Progenitor cell of endocrine pancreas (in vitro differentiated cells): ENCODE results near the gene BRD4. TPM values are rescaled to one million over a fixed set of nuclear protein-coding genes. Genes with fewer than 3 reads are reported as not detected.
"Not testable (repeated sequence)": the region's sequence is repeated elsewhere in the genome, so short reads cannot be mapped to it uniquely, and the experiment has no call there.

ENCODE experiments used
- DNase-seq: peaks from one replicate; pipeline ENCODE4 v3.0.0; 2021; ENCODE audit warnings: low spot score; ENCODE audit not compliant: unreplicated experiment
- H3K27ac Mint-ChIP-seq: 2 replicates; pipeline ENCODE4 v1.8.0; 2021; ENCODE audit warnings: mild to moderate bottlenecking, moderate library complexity, mixed read lengths
- H3K27me3 Mint-ChIP-seq: 2 replicates; pipeline ENCODE4 v1.8.0; 2021; ENCODE audit warnings: mixed read lengths
- H3K36me3 Mint-ChIP-seq: 2 replicates; pipeline ENCODE4 v1.8.0; 2022; ENCODE audit warnings: mixed read lengths; ENCODE audit not compliant: insufficient read depth
- H3K4me1 Mint-ChIP-seq: 2 replicates; pipeline ENCODE4 v1.8.0; 2021; ENCODE audit warnings: low read depth, mixed read lengths
- H3K4me3 Mint-ChIP-seq: 2 replicates; pipeline ENCODE4 v1.8.0; 2021; ENCODE audit warnings: low read depth, mild to moderate bottlenecking, moderate library complexity, mixed read lengths
- H3K9me3 Mint-ChIP-seq: 2 replicates; pipeline ENCODE4 v1.8.0; 2021; ENCODE audit warnings: low read depth, mixed read lengths
- CTCF ChIP-seq: fragments of 200-600 bp; sonication (generic); IDR thresholded peaks from one replicate; pipeline ENCODE4 v1.5.0; 2021; ENCODE audit warnings: antibody characterized with exemption, mild to moderate bottlenecking; ENCODE audit not compliant: unreplicated experiment
- total RNA-seq: library from RNA; stranded (reverse); gene quantifications from 2 replicates; pipeline ENCODE4 v1.2.1, GENCODE V29; 2021

The BRD4 gene
- total RNA-seq, 1 donor from 2014 or later = 144 TPM

- Mint-ChIP-seq H3K4me1 (no peaks in the 10 kb centered on the region), H3K4me3 (no peak overlapping the region)
- DNase-seq = no peak
These were observed 25.6 kb upstream of the BRD4 start for GRCh38 chr19:15357906-15358305.

GRCh38 chr19:15354566-15355296, 22.4 kb upstream of the BRD4 start:
- Mint-ChIP-seq H3K4me3 (no peak overlapping the region), H3K4me1 (no peaks in the 10 kb centered on the region), H3K27me3 (no peaks in the 10 kb centered on the region), H3K27ac (no peak overlapping the region), H3K36me3 (peaks cover 27% of the 10 kb centered on the region), H3K9me3 (no peaks in the 10 kb centered on the region)
- DNase-seq = no peak
- no peak for TF ChIP-seq CTCF

More at GRCh38 chr19:15357906-15358305, 25.6 kb upstream of the BRD4 start:
- H3K27me3 Mint-ChIP-seq = no peaks in the 10 kb centered on the region
- peaks cover 38% of the 10 kb centered on the region for H3K36me3 Mint-ChIP-seq
- no peaks in the 10 kb centered on the region for H3K9me3 Mint-ChIP-seq
- no peak overlapping the region for H3K27ac Mint-ChIP-seq
- TF ChIP-seq CTCF = no peak

GRCh38 chr19:15353908-15354307, 21.6 kb upstream of the BRD4 start:
- Mint-ChIP-seq H3K27me3 (no peaks in the 10 kb centered on the region), H3K4me3 (no peak overlapping the region), H3K9me3 (no peaks in the 10 kb centered on the region), H3K36me3 (peaks cover 25% of the 10 kb centered on the region), H3K4me1 (no peaks in the 10 kb centered on the region), H3K27ac (no peak overlapping the region)
- TF ChIP-seq CTCF = no peak
- DNase-seq = no peak

- not testable (repeated sequence) for H3K27me3 Mint-ChIP-seq, H3K4me3 Mint-ChIP-seq, H3K4me1 Mint-ChIP-seq, DNase-seq, H3K9me3 Mint-ChIP-seq, H3K27ac Mint-ChIP-seq
- H3K36me3 Mint-ChIP-seq = peaks cover 13% of the 10 kb centered on the region
These were observed 20.2 kb upstream of the BRD4 start for GRCh38 chr19:15352535-15352934.

- not testable (repeated sequence) for DNase-seq, H3K27me3 Mint-ChIP-seq, H3K27ac Mint-ChIP-seq, H3K9me3 Mint-ChIP-seq, H3K36me3 Mint-ChIP-seq, H3K4me1 Mint-ChIP-seq, H3K4me3 Mint-ChIP-seq
These were observed 9.0 kb upstream of the BRD4 start for GRCh38 chr19:15341328-15341727.

- DNase-seq = no peak
- Mint-ChIP-seq H3K9me3 (no peaks in the 10 kb centered on the region), H3K4me1 (no peaks in the 10 kb centered on the region), H3K27ac (no peak overlapping the region), H3K36me3 (peaks cover 4% of the 10 kb centered on the region), H3K4me3 (no peak overlapping the region), H3K27me3 (no peaks in the 10 kb centered on the region)
- no peak for TF ChIP-seq CTCF
These were observed 7.7 kb upstream of the BRD4 start for GRCh38 chr19:15340086-15340485.
